HUDEP-2 (cell line): Measurements from ENCODE around the gene RARA.

Experiments used
- DNase-seq, 76 experiments: peaks; one replicate each; lab custom pipeline; 2025; ENCODE audit not compliant: unreplicated experiment in 76 of 76; lab: John Stamatoyannopoulos, UW

The RARA gene

DNA sequence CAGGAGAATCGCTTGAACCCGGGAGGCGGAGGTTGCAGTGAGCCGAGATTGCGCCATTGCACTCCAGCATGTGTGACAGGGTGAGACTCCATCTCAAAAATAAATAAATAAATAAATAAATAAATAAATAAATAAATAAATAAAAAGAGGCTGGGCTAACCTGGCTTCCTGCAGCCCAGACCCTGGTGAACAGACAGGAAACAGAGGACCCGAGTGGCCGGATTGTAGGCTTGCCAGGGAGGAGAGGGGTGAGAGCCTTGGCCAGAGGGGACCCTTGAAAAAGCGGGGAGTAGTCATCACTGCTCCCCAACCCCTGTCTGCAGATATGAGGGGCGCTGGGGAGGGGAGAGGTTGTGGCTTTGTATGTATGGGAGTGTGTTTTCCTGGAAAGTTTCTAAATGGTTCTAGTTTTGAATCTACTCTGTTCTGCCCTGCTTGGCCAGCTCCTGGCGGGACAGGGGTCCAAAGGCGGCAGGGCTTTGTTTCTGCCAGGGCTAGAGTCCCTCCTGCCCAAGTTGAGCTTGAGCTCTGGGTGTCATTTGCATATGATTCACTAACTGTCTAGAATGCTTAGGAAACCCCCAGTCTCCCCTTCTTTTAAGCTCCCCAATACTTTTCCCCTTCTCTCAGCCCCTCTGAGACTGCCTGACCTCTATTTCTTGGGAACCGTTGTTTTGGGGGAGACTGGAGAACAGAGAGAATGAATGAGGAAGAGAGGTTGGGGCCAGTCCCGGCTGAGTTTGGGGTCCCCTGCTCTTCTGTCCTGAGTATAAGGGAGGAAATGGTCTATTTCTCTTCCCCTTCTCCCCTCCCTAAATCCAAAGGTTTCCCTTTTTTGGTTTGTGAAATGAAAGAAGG lies 16.4 kb downstream of the RARA start:
- DNase-seq: no peak

DNA sequence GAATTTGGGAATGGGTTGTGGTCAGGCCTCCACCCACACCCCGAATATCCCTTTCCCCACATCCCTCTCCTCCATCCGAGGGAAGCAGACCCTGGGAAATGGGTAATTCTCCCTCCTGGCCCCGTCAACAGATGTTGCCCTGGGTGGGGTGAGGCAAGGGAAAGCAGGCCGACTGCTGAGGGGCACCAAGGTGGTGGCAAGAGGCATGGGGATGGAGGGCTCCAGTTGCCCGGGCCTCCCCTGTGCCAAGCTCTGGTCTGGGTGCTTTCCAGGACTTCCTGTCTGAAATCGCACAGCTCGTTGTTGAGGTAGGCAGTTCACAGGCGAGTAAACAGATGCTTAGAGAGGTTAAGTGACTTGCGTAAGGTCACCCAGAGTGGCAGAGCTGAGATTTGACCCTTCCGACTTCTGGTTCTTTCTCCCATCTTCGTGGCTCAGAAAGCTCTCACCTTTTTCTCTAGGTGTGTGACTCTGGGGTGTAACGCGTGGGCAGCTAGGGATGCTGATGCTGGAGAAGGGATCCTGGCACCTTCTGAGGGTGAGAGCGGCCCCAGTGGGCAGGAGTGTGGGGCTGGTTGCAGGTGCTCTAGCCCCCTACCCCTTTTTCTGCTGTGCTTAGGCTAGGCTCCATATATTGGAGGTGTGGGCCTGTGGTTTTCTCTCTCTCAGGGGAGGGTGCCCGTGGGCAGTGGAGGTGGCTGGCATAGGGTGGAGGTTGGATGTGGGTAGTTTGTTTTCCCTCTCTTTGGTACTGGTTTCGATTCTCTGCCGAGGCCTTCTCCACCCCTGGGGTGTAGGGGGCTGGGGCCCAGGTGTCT lies 17.2 kb downstream of the RARA start:
- DNase-seq: no peak

DNA sequence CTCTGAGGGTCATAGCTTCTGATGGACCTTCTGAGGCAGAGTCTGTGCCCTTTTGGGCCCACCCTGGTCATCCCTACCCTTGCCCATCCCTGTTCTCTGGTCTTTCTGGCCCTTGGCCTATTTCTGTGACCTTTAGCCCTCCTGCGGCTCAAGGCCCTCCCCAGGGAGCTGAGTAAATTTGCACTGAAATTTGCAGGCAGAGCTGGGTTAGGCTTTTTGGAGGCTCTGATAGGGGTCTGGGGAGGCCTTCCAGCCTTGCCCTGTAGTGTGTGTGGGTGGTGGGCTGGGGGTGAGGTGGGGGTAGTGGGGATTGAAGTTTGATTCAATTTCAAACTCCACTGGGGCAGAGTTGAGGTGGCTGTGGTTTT lies 17.8 kb downstream of the RARA start:
- DNase-seq: no peak

DNA sequence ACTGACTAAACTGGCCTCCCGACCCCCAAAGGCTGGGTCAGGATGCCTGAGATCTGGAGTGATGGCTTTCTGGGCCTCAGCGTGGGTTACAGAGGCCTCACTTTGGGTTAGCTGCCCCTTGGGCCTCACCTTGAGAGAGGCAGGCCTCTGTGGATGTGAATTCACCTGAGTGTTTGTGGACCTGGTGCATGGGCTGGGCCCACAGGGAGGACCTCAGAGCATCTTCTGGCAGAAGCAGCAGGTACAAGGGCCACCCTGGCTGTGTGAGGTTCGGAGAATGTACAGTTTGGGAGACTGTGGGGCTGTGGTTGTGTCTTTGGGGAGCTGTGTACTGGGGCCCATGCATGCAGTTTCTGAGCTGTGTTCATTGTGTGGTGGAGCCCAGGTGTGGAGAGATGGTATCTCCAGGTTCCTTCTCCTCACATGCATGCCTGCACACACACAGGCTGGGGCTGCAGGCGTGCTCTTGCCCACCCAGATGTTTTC lies 18.3 kb downstream of the RARA start:
- no peak for DNase-seq

DNA sequence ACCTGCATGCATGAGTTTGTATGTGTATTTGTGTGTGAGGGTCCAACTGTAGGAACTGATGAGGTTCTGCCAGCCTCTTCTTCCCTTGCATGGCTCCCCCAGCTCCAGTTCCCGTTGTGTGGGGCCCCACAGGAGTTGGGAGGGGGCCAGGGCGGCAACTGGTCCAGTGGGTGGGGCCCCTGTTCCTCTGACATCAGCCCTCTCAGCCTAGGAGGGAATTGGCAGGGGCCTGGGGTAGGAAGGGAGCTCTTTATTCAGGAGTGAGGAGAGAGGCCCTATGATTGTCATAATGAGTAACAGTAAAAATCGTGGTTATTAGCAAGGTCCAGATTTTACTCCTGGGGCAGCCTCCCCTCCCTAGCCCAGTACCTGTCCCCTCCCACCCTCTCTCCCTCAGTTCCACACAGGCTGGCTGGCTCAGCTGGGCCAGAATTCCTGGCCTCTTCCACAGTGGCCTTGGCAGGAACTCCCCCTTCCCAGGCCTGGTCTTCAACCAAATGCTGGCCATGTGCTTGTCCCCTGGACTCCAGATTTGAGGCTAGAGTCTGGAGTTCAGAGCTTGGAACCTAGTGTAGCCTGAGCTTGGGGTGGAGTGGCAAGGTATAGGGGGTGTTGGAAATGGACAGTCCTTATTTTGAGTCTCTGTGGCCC lies 18.9 kb downstream of the RARA start:
- DNase-seq: peak in 9 of 76 experiments; percentile 12 to 32 (median 17)

DNA sequence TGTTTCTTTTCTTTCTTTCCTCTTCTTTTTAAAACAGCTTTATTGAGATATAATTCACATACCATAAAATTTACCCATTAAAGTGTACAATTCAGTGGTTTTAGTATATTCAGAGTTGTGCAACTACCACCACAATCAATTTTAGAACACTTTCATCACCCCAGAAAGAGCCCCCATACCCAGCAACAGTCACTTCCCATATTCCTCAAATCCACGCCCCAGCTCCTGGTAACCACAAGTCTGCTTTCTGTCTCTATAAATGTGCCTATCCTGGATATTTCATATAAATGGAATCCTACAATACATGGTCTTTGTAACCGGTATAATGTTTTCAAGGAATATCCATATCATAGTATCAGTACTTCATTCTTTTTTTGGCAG lies 19.4 kb downstream of the RARA start:
- no peak for DNase-seq

DNA sequence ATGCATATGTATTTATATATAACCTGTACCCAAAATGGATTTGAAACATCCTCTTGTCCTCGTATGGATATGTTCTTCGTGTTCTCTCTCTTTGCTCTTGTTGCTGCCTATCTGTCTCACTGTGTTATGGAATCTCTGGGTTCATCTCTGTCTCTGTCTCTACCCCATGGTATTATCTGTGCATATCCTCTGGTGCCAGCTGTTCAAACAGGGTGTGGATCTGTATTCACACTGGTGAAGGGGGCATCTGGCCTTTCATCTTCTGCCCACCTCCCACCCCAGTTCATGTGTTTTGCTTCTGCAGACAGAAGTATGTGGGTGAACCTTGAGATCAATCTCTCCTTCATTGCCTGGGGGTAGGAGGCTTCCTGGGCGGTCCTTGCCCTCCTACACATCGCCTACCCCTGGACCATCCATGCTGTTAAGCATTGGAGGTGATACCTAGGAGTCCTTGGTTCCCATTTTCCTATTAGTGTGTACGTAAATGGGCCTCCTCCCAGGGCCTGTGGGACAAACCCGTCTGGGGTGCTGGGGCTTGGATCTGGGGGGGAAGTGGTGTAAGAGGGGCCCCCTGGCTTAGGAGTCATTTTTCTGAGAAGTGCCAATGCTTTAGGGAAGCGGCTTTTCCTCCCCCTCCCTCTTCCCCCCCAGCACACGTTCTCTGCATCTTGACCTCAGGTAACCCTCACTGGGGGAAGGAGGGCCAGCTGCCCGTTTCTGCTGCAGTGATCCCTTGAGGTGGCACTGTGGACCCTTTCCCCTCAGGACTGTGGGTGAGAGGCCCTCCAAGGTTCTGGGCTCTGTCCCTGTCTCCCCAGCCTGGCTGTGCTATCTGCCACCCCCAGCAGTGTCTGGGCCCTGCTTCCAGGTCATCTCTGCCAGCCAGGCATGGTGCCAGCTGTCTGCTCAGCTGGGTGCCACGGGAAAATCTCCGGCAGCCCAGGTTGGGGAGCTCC lies 21.1 kb downstream of the RARA start:
- peak in 69 of 76 experiments; percentile 18 to 86 (median 53) for DNase-seq

DNA sequence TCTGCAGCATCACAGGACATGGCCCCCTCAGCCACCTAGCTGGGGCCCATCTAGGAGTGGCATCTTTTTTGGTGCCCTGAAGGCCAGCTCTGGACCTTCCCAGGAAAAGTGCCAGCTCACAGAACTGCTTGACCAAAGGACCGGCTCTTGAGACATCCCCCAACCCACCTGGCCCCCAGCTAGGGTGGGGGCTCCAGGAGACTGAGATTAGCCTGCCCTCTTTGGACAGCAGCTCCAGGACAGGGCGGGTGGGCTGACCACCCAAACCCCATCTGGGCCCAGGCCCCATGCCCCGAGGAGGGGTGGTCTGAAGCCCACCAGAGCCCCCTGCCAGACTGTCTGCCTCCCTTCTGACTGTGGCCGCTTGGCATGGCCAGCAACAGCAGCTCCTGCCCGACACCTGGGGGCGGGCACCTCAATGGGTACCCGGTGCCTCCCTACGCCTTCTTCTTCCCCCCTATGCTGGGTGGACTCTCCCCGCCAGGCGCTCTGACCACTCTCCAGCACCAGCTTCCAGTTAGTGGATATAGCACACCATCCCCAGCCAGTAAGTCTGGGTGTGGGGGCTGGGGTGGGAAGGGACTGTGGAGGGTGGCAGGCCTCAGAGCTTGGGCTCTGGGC lies 22.0 kb downstream of the RARA start:
- no peak for DNase-seq

DNA sequence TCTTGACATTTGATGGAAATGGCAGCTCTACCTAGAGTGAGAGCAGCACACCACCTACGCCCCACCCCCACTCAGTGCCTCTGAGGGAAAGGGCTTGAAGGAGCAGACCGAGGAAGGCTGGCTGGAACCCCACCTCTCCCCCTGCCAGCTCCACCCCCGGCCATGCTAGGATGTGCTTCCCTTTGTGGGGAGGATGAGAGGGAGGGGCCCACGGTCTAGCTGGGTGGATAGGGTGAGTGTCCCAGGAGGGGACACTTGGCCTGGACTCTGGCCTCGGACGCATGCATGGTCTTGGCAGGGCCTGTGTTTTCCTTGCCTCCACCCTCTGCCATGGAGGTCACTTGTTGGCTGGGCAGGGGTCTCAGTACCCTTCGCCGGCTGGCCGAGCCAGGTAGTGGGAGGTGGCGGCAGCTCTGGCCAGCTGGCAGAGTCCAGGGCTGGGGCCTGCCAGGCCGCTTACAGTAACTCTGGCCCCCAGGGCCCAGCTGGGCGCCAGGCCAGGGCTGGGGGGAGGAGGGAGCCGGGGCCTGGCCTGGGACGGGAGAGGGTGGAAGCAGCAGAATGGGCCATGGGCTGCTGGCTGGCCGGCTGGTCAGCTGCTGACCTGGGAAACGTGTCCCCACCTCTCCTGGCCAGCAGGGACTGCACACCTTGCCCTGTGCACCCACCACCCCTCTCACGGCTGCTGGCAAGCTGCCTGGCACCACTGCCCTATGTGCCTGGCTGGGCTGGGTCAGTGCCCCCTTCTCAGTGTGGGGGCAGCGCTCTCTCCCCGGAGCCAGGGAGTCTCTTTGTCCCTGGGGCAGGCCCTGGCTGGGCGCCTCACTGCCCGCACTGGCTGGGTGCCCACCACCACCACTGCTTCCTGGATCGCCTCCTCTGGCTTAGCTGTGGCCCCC lies 23.0 kb downstream of the RARA start:
- DNase-seq: no peak

DNA sequence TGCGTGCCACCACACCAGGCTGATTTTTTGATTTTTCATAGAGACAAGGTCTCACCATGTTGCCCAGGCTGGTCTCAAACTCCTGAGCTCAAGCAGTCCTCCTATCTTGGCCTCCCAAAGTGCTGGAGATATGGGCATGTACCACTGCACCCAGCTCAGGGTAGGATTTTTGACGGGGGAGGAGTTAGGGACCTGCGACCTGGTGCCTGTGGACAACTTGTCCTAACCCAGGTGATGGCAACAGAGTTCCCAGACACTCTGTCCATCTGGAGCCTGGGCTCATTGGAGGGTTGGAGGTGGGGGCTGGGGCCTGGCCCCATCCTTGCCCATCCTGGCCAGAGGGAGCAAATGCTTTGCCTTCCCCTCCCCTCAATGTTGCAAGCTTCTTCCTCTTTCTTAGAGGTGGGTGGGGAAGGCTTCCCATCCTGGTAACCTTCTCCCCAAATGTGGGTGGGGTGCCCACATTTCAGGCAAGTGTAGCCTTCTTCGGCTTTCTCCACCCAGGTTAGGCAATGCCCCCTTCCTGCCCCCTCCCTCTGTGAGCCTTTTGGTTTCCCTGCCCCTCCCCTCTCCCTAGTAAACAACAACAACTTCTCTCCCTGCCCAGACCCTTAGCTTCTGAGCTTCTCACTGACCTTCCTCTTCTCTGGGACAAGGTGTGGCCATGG lies 24.9 kb downstream of the RARA start:
- DNase-seq: no peak

DNA sequence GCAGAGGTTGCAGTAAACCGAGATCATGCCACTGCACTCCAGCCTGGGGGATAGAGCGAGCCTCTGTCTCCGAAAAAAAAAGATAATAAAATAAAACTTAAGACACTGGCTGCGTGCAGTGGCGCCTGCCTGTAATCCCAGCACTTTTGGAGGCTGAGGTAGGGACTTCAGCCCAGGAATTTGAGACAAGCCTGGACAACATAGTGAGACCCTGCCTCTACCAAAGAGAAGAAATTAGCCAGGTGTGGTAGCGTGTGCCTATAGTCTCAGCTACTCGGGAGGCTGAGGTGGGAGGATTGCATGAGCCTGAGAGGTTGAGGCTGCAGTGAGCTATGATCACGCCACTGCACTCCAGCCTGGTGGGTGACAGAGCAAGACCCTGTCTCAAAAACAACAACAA lies 26.6 kb downstream of the RARA start:
- no peak for DNase-seq

DNA sequence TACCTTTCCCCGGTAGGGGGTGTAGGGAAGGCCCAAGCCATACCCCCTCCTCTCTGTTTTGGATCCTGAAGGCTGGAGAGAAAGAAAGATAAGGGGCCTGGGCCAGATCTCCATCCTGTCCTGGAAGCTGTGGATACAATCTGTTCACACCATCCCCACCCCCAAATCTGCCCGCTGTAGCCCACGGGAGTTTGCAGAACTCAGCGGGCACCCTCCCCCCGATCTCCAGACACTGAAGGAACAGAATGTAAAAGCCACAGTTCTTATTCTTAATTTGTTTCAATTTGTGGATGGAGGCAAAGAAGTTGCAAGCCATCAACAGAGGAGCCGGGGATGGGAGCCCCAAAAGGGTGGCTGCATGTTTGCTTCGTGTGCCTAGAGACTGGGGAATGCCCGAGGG lies 28.4 kb downstream of the RARA start:
- no peak for DNase-seq

DNA sequence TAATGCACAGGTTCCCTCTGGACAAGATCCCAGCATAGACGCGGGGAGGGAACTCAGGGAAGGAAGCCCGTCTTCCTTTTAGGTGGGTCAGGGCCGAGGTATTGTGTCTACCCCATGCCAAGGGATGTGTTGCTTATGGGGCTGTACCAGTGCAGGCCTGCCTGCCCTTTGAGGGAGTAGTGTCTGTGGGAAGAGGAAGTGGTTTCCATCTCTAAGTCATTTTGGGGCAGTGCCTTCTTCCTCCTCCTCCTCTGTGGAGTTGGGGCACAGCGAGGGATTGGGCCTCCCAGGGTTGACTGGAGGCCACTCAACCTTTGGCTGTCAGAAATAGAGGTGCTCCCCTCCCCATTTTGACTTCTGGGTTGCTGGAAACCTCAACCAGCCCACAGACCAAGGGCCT lies 29.1 kb downstream of the RARA start:
- DNase-seq: no peak

DNA sequence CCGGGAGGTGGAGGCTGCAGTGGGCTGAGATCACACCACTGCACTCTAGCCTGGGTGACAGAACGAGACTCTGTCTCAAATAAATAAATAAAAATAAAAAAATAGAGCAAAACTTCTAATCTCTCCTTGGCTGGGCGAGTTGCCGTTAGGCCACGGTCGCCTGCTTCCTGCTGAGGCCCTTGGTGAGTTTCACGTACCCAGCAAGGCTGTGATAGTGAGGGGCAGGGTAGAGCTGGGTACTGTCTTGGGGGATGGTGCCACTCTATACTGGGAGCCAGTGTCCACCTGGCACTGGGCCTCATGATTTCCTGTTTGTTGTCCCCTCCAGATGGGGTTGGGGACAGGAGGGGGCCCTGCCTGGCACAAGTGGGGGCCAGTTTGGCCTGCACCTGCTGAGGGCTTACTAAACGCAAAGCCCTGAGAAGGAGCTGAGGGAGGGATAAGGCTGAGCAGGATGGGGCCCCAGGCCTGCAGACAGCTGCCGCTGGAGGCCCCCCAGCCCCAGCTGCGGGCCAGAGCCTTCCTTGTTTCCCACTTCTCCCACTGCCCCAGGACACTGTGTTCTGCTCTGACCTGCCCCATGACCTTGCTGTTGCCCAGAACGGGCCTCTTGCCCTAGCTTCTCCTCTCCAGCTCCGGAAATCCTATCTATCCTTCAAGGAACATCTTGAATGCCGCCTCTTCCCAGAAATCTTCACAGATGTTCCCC lies 30.1 kb downstream of the RARA start:
- no peak for DNase-seq

DNA sequence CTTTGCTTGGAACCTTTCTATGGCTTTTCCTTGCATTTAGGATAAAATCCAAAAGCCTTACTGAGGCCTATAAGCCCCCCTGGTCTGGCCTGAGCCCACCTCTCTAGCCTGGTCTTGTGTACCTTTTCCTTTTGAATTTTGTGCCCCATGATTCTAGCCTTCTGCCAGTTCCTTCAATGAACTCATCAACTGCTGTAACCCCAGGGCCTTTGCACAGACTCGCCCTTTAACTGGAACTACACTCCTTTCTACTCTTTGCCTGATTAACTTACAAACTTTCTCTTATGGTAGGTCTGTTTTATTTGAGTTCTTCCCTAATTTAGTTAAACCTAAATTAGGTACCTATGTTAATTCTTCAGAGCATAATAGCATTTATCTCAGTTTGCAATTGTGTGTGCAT lies 31.3 kb downstream of the RARA start:
- no peak for DNase-seq

DNA sequence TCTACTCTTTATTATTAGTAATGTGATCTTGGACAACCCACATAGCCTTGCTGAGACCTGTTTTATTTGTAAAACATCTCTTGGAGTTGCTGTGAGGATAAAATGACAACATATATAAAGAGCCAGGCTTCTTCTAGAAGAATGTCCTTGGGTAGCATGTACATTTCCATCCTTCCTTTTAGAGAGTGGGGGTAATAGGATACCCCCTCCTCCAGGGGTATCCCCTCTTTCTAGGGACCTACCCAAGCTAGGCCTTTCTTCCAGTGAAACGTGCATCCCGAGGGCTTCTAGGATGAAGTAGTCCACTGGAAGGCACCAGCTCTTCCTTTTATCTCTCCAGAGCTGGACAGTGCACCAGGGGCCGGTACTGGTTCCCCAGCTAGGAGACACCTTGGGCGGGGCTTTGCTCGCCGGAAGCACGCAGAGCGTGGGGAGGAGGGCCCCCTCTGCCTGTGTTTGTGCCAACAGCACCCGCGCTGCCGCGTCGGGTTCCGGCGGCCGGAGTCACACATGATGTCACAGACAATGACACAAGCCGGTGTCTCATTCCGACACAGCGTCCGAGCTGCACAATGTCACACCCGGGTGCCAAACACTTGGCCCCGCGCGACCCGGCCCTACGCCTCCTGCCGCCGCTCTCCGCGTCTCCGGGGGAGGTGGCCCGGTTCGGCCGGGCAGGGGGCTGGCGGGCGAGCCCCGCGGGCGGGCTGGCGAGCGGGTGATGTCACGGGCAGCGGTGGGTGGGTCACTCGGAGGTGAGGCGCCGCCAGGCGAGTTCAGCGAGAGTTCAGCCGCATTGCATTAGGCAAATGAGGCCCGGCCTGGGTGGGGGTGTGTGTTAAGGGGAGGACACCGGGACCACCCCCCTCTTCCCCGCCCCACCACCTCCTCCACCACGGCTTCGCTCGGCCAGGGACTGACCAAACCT lies 32.2 kb downstream of the RARA start:
- DNase-seq: peak in 71 of 76 experiments; percentile 23 to 90 (median 71)
